Left lung (tissue), 10 donors: ENCODE data around the gene GALNT17. TPM values are rescaled to one million over a fixed set of nuclear protein-coding genes. Genes with fewer than 3 reads are reported as not detected.

Source experiments
- ATAC-seq: fragments of 200-7000 bp; cut with Tn5 transposase; one replicate; pipeline ENCODE4 v1.9.1; 2020; ENCODE audit warnings: moderate library complexity
- DNase-seq, 4 donors: peaks; one replicate each; pipeline ENCODE4 v3.0.0-alpha.2; 2013 to 2020
- H3K27ac ChIP-seq, 2 donors: fragments of 200-600 bp; sonication (generic) in 1 of 2; one replicate each; pipeline versions ENCODE4 v1.5.0 to v1.8.0; 2020 to 2021
- H3K27me3 ChIP-seq, 2 donors: fragments of 200-600 bp; sonication (generic) in 1 of 2; one replicate each; pipeline versions ENCODE4 v1.5.0 to v1.8.0; 2020 to 2021
- H3K36me3 ChIP-seq, 2 donors: fragments of 200-600 bp; sonication (generic) in 1 of 2; one replicate each; pipeline versions ENCODE4 v1.5.0 to v1.8.0; 2020 to 2021
- H3K4me1 ChIP-seq, 2 donors: fragments of 200-600 bp; one replicate each; pipeline ENCODE4 v1.8.0; 2021
- H3K4me3 ChIP-seq, 2 donors: fragments of 200-600 bp; sonication (generic) in 1 of 2; one replicate each; pipeline versions ENCODE4 v1.5.0 to v1.8.0; 2020 to 2021; ENCODE audit warnings: mild to moderate bottlenecking in 1 of 2
- H3K9me3 ChIP-seq, 2 donors: fragments of 200-600 bp; sonication (generic) in 1 of 2; one replicate each; pipeline versions ENCODE4 v1.5.0 to v1.8.0; 2020 to 2021
- intact Hi-C, 2 donors: fragments of 100-400 bp; cut with DNase I; formaldehyde crosslinking; loops; one replicate each; pipeline versions ENCODE4 v1.11.2 to v1.14.2; 2022
- polyA plus RNA-seq, 6 donors: library from polyadenylated mRNA; unstranded; fragments of 120-200 nt; gene quantifications; one replicate each; pipeline ENCODE4 v1.2.1, GENCODE V29; 2013; ENCODE audit not compliant: insufficient read length in 6 of 6
- total RNA-seq, 2 donors: library from RNA; stranded (reverse); fragmentation: NEBNext Ultra II Directional; extraction: Animal tissue kit (Norgen Biotek cat#: 25700); gene quantifications; one replicate each; pipeline ENCODE4 v1.2.1, GENCODE V29; 2021
- TF ChIP-seq, protein P1 (sequence below), 2 donors: fragments of 200-600 bp; sonication (generic) in 1 of 2; IDR thresholded peaks; one replicate each; pipeline versions ENCODE4 v1.5.0 to v1.8.0; 2021; ENCODE audit warnings: antibody characterized with exemption in 2 of 2
- donor health status: DM: no; HTN: yes; CAD: no.
- donor health status: DM: no; HTN: no; CAD: no.

GALNT17 gene
- total and polyA plus RNA-seq, 8 donors: 2.4 to 19.1 (median 9.7) TPM

DNA sequence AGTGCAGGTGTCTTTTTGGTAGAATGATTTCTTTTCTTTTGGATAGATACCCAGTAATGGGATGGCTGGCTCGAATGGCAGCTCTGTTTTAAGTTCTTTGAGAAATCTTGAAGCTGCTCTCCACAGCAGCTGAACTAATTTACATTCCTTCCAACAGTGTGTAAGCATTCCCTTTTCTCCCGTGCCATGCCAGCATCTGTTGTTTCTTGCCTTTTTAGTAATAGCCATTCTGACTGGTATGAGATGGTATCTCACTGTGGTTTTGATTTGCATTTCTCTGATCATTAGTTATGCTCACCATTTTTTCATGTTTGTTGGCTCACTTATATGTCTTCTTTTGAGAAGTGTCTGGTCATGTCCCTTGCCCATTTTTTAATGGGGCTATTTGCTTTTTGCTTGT, 486.3 kb downstream of the GALNT17 start:
- Histone ChIP-seq H3K9me3 (no peaks in the 10 kb centered on the region), H3K36me3 (no peaks in the 10 kb centered on the region), H3K4me3 (no peak overlapping the region), H3K4me1 (no peaks in the 10 kb centered on the region), H3K27me3 (no peaks in the 10 kb centered on the region), H3K27ac (no peak overlapping the region)
- ATAC-seq (no peak), DNase-seq (no peak)
- intact Hi-C loops: no loop called here
- TF ChIP-seq, protein P1, sequence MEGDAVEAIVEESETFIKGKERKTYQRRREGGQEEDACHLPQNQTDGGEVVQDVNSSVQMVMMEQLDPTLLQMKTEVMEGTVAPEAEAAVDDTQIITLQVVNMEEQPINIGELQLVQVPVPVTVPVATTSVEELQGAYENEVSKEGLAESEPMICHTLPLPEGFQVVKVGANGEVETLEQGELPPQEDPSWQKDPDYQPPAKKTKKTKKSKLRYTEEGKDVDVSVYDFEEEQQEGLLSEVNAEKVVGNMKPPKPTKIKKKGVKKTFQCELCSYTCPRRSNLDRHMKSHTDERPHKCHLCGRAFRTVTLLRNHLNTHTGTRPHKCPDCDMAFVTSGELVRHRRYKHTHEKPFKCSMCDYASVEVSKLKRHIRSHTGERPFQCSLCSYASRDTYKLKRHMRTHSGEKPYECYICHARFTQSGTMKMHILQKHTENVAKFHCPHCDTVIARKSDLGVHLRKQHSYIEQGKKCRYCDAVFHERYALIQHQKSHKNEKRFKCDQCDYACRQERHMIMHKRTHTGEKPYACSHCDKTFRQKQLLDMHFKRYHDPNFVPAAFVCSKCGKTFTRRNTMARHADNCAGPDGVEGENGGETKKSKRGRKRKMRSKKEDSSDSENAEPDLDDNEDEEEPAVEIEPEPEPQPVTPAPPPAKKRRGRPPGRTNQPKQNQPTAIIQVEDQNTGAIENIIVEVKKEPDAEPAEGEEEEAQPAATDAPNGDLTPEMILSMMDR (IDR thresholded peaks at IDR 0.05): no peak

DNA sequence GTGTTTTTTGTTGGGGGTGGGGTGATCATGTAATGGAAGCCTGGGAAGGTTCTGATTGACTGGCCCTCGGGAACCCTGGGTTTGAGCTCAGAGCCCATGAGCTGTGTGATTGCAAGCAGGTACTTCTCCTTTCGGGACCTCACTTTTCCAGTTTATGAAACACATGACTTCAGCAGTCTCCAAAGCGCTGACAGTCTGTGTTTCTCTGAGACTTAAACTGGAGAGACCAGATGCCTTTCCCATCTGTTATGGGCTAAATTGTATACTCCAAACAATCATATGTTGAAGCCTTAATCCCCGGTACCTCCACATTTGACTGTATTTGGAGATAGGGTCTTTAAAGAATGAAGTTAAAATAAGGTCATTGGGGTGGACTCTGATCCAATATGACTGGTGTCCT, 493.6 kb downstream of the GALNT17 start:
- H3K4me1 ChIP-seq: no peaks in the 10 kb centered on the region
- intact Hi-C loops: no loop called here
- no peaks in the 10 kb centered on the region for H3K9me3 ChIP-seq
- DNase-seq (no peak), ATAC-seq (no peak)
- H3K27me3 ChIP-seq: no peaks in the 10 kb centered on the region
- no peak overlapping the region for H3K4me3 ChIP-seq
- H3K36me3 ChIP-seq: no peaks in the 10 kb centered on the region
- H3K27ac ChIP-seq: no peak overlapping the region
- TF ChIP-seq, protein P1 (IDR thresholded peaks at IDR 0.05): no peak

DNA sequence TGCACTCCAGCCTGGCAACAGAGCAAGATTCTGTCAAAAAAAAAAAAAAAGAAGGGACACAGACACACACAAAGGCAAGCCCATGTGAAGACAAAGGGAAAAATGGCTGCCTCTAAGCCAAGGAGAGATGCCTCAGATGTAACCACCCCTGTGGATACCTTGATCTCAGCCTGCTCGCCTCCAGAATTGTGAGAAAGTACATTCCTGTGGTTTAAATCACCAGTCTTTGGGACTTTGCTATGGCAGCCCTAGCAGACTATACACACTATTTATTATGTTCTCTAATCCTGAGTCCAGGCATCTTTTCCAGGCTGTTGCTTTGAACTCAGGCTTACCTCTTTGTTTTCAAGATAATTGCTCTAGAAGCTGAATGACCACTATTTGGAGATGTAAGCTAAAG, 494.3 kb downstream of the GALNT17 start:
- no peaks in the 10 kb centered on the region for H3K9me3 ChIP-seq
- DNase-seq (no peak), ATAC-seq (no peak)
- no peaks in the 10 kb centered on the region for H3K27me3 ChIP-seq
- intact Hi-C loops: no loop called here
- H3K27ac ChIP-seq: no peak overlapping the region
- H3K36me3 ChIP-seq: no peaks in the 10 kb centered on the region
- no peak overlapping the region for H3K4me3 ChIP-seq
- TF ChIP-seq, protein P1 (IDR thresholded peaks at IDR 0.05): no peak
- H3K4me1 ChIP-seq: no peaks in the 10 kb centered on the region

DNA sequence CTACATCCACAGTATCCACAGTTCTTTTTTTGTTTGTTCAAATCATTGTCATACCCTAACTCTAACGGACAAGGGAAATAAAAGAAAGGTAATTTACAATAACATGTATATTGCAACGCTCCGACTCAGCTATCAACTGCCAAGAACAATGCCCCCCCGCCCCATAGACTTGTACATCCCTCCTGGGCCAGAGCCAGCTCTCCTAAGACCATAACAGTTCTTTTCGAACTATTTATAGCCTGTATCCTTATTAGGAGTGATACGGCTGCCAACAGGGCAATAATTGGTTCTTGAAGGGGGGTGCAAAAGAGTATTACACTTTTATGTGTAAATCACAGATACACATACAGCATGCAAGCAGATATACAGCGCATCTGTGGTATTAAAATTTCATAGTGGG, 495.7 kb downstream of the GALNT17 start:
- ATAC-seq: no peak
- TF ChIP-seq, protein P1 (IDR thresholded peaks at IDR 0.05): no peak
- Histone ChIP-seq H3K27ac (no peak overlapping the region), H3K36me3 (no peaks in the 10 kb centered on the region), H3K4me3 (no peak overlapping the region), H3K9me3 (no peaks in the 10 kb centered on the region), H3K4me1 (no peaks in the 10 kb centered on the region), H3K27me3 (no peaks in the 10 kb centered on the region)
- no peak for DNase-seq
- intact Hi-C loops: no loop called here

DNA sequence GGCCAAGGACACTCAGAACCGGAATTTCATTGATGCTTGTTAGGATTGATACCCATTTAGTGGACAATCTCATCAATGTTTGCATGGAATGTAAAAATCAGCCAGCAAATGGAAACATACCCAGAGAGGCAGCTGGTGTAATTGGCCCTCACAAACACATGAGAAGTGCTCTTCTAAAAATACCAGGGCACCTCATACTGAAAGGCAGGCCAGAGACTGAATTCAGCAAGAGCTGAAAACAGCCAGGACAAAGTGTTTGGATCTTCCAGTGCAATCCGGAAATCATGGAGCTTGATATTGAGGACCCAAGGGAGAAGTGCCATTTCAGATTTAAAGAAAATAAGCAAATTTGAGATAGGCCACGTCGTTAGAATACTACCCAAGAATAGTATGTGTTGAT, 498.6 kb downstream of the GALNT17 start:
- DNase-seq (no peak), ATAC-seq (no peak)
- Histone ChIP-seq H3K36me3 (no peaks in the 10 kb centered on the region), H3K27ac (no peak overlapping the region), H3K27me3 (no peaks in the 10 kb centered on the region), H3K4me1 (no peaks in the 10 kb centered on the region), H3K9me3 (no peaks in the 10 kb centered on the region), H3K4me3 (no peak overlapping the region)
- TF ChIP-seq, protein P1 (IDR thresholded peaks at IDR 0.05): no peak
- intact Hi-C loops: no loop called here
